A549 (cell line): Measurements from ENCODE around the gene MCCC1. TPM values are rescaled to one million over a fixed set of nuclear protein-coding genes. Genes with fewer than 3 reads are reported as not detected.

Experiments
- ATAC-seq, 2 experiments: fragments of 200-7000 bp in 1 of 2; fragments of >200 bp in 1 of 2; cut with Nextera tagmentation in 1 of 2; cut with Tn5 transposase in 1 of 2; 3 replicates each; pipeline versions ENCODE4 v1.8.0 to v1.9.1; 2018 to 2020; ENCODE audit warnings: mild to moderate bottlenecking in 1 of 2, moderate library complexity in 1 of 2
- CTCF ChIA-PET: fragments of 300-600 bp; sonication (Branson Sonifier 250); formaldehyde crosslinking; extraction: SDS; loops from one replicate; lab custom pipeline; 2021; ENCODE audit warnings: antibody characterized with exemption, inconsistent platforms; lab: Yijun Ruan, JAX
- POLR2A ChIA-PET: fragments of 350-600 bp; formaldehyde crosslinking; extraction: SDS; loops from one replicate; lab custom pipeline; 2021; ENCODE audit warnings: antibody characterized with exemption, inconsistent platforms; lab: Yijun Ruan, JAX
- DNase-seq, 2 experiments: peaks; one replicate each; pipeline versions ENCODE4 v3.0.0 to v3.0.0-alpha.2; 2011 to 2016; ENCODE audit warnings: low read depth in 1 of 2, low spot score in 1 of 2
- FAIRE-seq: peaks from 2 replicates; lab custom pipeline; 2011; peaks lifted over from hg19 to GRCh38; lab: Jason Lieb, UNC
- H3K27ac ChIP-seq, 2 experiments: fragments of >200 bp; sonication (Bioruptor Twin); formaldehyde crosslinking; 3 replicates each; pipeline ENCODE4 v1.5.1; 2016 to 2017
- H3K4me1 ChIP-seq: fragments of >200 bp; sonication (Bioruptor Twin); formaldehyde crosslinking; 3 replicates; pipeline ENCODE4 v1.6.1; 2016
- H3K4me2 ChIP-seq: fragments of >200 bp; sonication (Bioruptor Twin); formaldehyde crosslinking; 3 replicates; pipeline ENCODE4 v1.6.1; 2016
- H3K4me3 ChIP-seq: fragments of >200 bp; sonication (Bioruptor Twin); formaldehyde crosslinking; 3 replicates; pipeline ENCODE4 v1.5.1; 2016
- H3K9me3 ChIP-seq: fragments of >200 bp; sonication (Bioruptor Twin); formaldehyde crosslinking; 3 replicates; pipeline ENCODE4 v1.6.1; 2016
- ATOH8 ChIP-seq: fragments of 250-450 bp; sonication (Bioruptor Pico); IDR thresholded peaks from 2 replicates; pipeline ENCODE4 v1.5.0; 2020; ENCODE audit warnings: low read depth, mild to moderate bottlenecking, moderate library complexity
- BCL3 ChIP-seq: fragments of >200 bp; sonication (Bioruptor Twin); formaldehyde crosslinking; IDR thresholded peaks from 3 replicates; pipeline ENCODE4 v1.6.1; 2016
- BHLHE40 ChIP-seq: IDR thresholded peaks from 2 replicates; pipeline ENCODE4 v1.6.1; 2012; ENCODE audit warnings: low read depth, low read length, inconsistent platforms
- CBX2 ChIP-seq: fragments of 200-600 bp; sonication (generic); IDR thresholded peaks from 2 replicates; pipeline ENCODE4 v1.6.1; 2016; ENCODE audit warnings: low read depth, mild to moderate bottlenecking, borderline replicate concordance
- CTCF ChIP-seq: fragments of >200 bp; sonication (Bioruptor Twin); formaldehyde crosslinking; IDR thresholded peaks from 3 replicates; pipeline ENCODE4 v1.5.1; 2016
- EP300 ChIP-seq, 2 experiments: fragments of >200 bp; sonication (Bioruptor Twin); formaldehyde crosslinking; IDR thresholded peaks; 2 replicates in 1 of 2; 3 replicates in 1 of 2; pipeline ENCODE4 v1.6.1; 2016 to 2017
- FOXS1 ChIP-seq: fragments of 250-450 bp; sonication (Bioruptor Pico); IDR thresholded peaks from 2 replicates; pipeline ENCODE4 v1.5.0; 2020; ENCODE audit warnings: mild to moderate bottlenecking, moderate library complexity
- GATA3 ChIP-seq: IDR thresholded peaks from 2 replicates; pipeline ENCODE4 v1.6.1; 2012; ENCODE audit warnings: borderline replicate concordance
- HEYL ChIP-seq: fragments of 250-450 bp; sonication (Bioruptor Pico); IDR thresholded peaks from 2 replicates; pipeline ENCODE4 v1.8.0; 2021; ENCODE audit warnings: mild to moderate bottlenecking, moderate library complexity
- HOXA7 ChIP-seq: fragments of 250-450 bp; sonication (Bioruptor Pico); IDR thresholded peaks from 2 replicates; pipeline ENCODE4 v1.5.0; 2020; ENCODE audit warnings: mild to moderate bottlenecking, moderate library complexity
- MAX ChIP-seq: IDR thresholded peaks from 2 replicates; pipeline ENCODE4 v1.6.1; 2012
- POLR2A ChIP-seq: IDR thresholded peaks from 2 replicates; pipeline ENCODE4 v1.6.1; 2012; ENCODE audit warnings: mild to moderate bottlenecking, low read length
- POLR2AphosphoS2 ChIP-seq: conservative IDR thresholded peaks from 2 replicates; pipeline ENCODE4 v1.6.1; 2012; ENCODE audit warnings: low read length, improper control_type of control experiment, inconsistent platforms
- REST ChIP-seq: fragments of 200-600 bp; sonication (generic); IDR thresholded peaks from 2 replicates; pipeline ENCODE4 v1.6.1; 2016; ENCODE audit warnings: antibody characterized with exemption, mild to moderate bottlenecking, moderate library complexity
- ZC3H11A ChIP-seq: fragments of 450-650 bp; IDR thresholded peaks from 2 replicates; pipeline ENCODE4 v1.6.1; 2014; ENCODE audit warnings: antibody characterized with exemption, mild to moderate bottlenecking
- WGBS: methylation state at CpG from one replicate; pipeline ENCODE4 v1.1.6; 2017; ENCODE audit errors: missing lambda C conversion rate; 5-methylcytosine and 5-hydroxymethylcytosine counted together
- polyA plus RNA-seq, 4 experiments: library from polyadenylated mRNA; depleted of rRNA in 3 of 4; stranded (reverse); fragments of >200 nt; fragmentation: RNase III in 1 of 4; extraction: RNeasy Plus Mini Kit Qiagen cat#74134 plus additional on column Dnase treatment in 1 of 4; gene quantifications; 2 replicates in 3 of 4; 3 replicates in 1 of 4; pipeline ENCODE4 v1.2.3, GENCODE V29; 2011 to 2017

MCCC1 gene
- polyA plus RNA-seq, 2 of the 4 experiments (the other 2 are of a cell fraction) = 11.8 to 12.4 TPM

- no peak for TF ChIP-seq REST
- no peak for TF ChIP-seq MAX
These were observed 34.8 kb downstream of the MCCC1 start (continued) for GRCh38 chr3:183064475-183064874.

GRCh38 chr3:183061391-183062172 is 37.7 kb downstream of the MCCC1 start:
- POLR2A ChIA-PET = no interaction called here
- TF ChIP-seq HEYL (CRISPR knock-in tag) (no peak), POLR2A (no peak), CTCF (no peak), BCL3 (no peak), BHLHE40 (no peak), CBX2 (no peak), POLR2AphosphoS2 (no peak), EP300 (IDR thresholded peaks at IDR 0.05) (no peak), HOXA7 (CRISPR knock-in tag) (no peak), ATOH8 (CRISPR knock-in tag) (no peak), REST (no peak), FOXS1 (no peak), GATA3 (no peak), ZC3H11A (no peak)
- TF ChIP-seq, all 56 proteins: peak for 0
- H3K4me3 ChIP-seq = no peak overlapping the region
- no peak overlapping the region for H3K27ac ChIP-seq
- no peak overlapping the region for H3K4me2 ChIP-seq
- H3K9me3 ChIP-seq = no peaks in the 10 kb centered on the region
- no peak for DNase-seq
- ATAC-seq = no peak
- FAIRE-seq = no peak
- no peaks in the 10 kb centered on the region for H3K4me1 ChIP-seq
- WGBS = 94% methylated on average over 6 of the region's 6 CpGs
- CTCF ChIA-PET = no interaction called here
